Measurements from ENCODE around the gene GORASP1. TPM values are rescaled to one million over a fixed set of nuclear protein-coding genes. Genes with fewer than 3 reads are reported as not detected.

GORASP1 gene
- polyA plus RNA-seq, 1 donor from 2014 or later = 55.6 TPM

GRCh38 chr3:39136533-39137434 lies 29.4 kb upstream of the GORASP1 start:
- H4K20me1 ChIP-seq (ENCODE audit: insufficient read depth) = no peaks in the 10 kb centered on the region
- no peaks in the 10 kb centered on the region for H3K27me3 ChIP-seq (ENCODE audit: insufficient read depth, low read depth, low read length)
- no peak overlapping the region for H3K9ac ChIP-seq (ENCODE audit: low read length)
- H3K27ac ChIP-seq (ENCODE audit: low read length) = no peak overlapping the region
- no peak for TF ChIP-seq SMC3 (conservative IDR thresholded peaks at IDR 0.05; ENCODE audit: poor library complexity)
- TF ChIP-seq TAF1 (IDR thresholded peaks at IDR 0.05; ENCODE audit: low read depth) = no peak
- no peak for TF ChIP-seq POLR2AphosphoS5 (IDR thresholded peaks at IDR 0.05)
- TF ChIP-seq EP300 (conservative IDR thresholded peaks at IDR 0.05; ENCODE audit: poor library complexity, severe bottlenecking) = no peak
- TF ChIP-seq, protein P1, sequence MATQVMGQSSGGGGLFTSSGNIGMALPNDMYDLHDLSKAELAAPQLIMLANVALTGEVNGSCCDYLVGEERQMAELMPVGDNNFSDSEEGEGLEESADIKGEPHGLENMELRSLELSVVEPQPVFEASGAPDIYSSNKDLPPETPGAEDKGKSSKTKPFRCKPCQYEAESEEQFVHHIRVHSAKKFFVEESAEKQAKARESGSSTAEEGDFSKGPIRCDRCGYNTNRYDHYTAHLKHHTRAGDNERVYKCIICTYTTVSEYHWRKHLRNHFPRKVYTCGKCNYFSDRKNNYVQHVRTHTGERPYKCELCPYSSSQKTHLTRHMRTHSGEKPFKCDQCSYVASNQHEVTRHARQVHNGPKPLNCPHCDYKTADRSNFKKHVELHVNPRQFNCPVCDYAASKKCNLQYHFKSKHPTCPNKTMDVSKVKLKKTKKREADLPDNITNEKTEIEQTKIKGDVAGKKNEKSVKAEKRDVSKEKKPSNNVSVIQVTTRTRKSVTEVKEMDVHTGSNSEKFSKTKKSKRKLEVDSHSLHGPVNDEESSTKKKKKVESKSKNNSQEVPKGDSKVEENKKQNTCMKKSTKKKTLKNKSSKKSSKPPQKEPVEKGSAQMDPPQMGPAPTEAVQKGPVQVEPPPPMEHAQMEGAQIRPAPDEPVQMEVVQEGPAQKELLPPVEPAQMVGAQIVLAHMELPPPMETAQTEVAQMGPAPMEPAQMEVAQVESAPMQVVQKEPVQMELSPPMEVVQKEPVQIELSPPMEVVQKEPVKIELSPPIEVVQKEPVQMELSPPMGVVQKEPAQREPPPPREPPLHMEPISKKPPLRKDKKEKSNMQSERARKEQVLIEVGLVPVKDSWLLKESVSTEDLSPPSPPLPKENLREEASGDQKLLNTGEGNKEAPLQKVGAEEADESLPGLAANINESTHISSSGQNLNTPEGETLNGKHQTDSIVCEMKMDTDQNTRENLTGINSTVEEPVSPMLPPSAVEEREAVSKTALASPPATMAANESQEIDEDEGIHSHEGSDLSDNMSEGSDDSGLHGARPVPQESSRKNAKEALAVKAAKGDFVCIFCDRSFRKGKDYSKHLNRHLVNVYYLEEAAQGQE (IDR thresholded peaks at IDR 0.05; ENCODE audit: borderline replicate concordance) = no peak
- no peak for TF ChIP-seq EZH2 (IDR thresholded peaks at IDR 0.05; ENCODE audit: borderline replicate concordance, insufficient read depth, low read length, poor library complexity, severe bottlenecking)
- no peak for TF ChIP-seq MXI1 (conservative IDR thresholded peaks at IDR 0.05; ENCODE audit: poor library complexity, severe bottlenecking)
- TF ChIP-seq CTCF (IDR thresholded peaks at IDR 0.05; ENCODE audit: poor library complexity, severe bottlenecking) = no peak
- no peak for TF ChIP-seq RAD21 (conservative IDR thresholded peaks at IDR 0.05)
- no peaks in the 10 kb centered on the region for H3K79me2 ChIP-seq (replicated peaks; ENCODE audit: insufficient read depth, low read length)
- H3K4me3 ChIP-seq (ENCODE audit: low read length) = no peak overlapping the region
- no peak overlapping the region for H2AFZ ChIP-seq (ENCODE audit: low read depth, low read length)
- H3K4me2 ChIP-seq (ENCODE audit: low read length) = no peak overlapping the region
- no peaks in the 10 kb centered on the region for H3F3A ChIP-seq (ENCODE audit: insufficient read depth, low read length, poor library complexity, severe bottlenecking)
- no peaks in the 10 kb centered on the region for H3K9me2 ChIP-seq (ENCODE audit: insufficient read depth, low read length)
- no peaks in the 10 kb centered on the region for H3K9me3 ChIP-seq (ENCODE audit: low read length)
- peaks cover 7% of the 10 kb centered on the region for H3K36me3 ChIP-seq (ENCODE audit: insufficient read depth, low read length)

- Histone ChIP-seq H3K27me3 (ENCODE audit: insufficient read depth, low read depth, low read length) (no peaks in the 10 kb centered on the region), H3K4me2 (ENCODE audit: low read length) (no peak overlapping the region), H3K9ac (ENCODE audit: low read length) (no peak overlapping the region), H3K27ac (ENCODE audit: low read length) (no peak overlapping the region), H3K79me2 (replicated peaks; ENCODE audit: insufficient read depth, low read length) (no peaks in the 10 kb centered on the region), H3K9me2 (ENCODE audit: insufficient read depth, low read length) (no peaks in the 10 kb centered on the region), H3K36me3 (ENCODE audit: insufficient read depth, low read length) (peaks cover 7% of the 10 kb centered on the region), H3K4me3 (ENCODE audit: low read length) (no peak overlapping the region), H3F3A (ENCODE audit: insufficient read depth, low read length, poor library complexity, severe bottlenecking) (no peaks in the 10 kb centered on the region), H3K9me3 (ENCODE audit: low read length) (no peaks in the 10 kb centered on the region), H4K20me1 (ENCODE audit: insufficient read depth) (no peaks in the 10 kb centered on the region), H2AFZ (ENCODE audit: low read depth, low read length) (no peak overlapping the region)
- TF ChIP-seq SMC3 (conservative IDR thresholded peaks at IDR 0.05; ENCODE audit: poor library complexity) = no peak
- no peak for TF ChIP-seq RAD21 (conservative IDR thresholded peaks at IDR 0.05)
- no peak for TF ChIP-seq CTCF (IDR thresholded peaks at IDR 0.05; ENCODE audit: poor library complexity, severe bottlenecking)
- no peak for TF ChIP-seq EZH2 (IDR thresholded peaks at IDR 0.05; ENCODE audit: borderline replicate concordance, insufficient read depth, low read length, poor library complexity, severe bottlenecking)
- TF ChIP-seq, protein P1 (IDR thresholded peaks at IDR 0.05; ENCODE audit: borderline replicate concordance) = no peak
- no peak for TF ChIP-seq TAF1 (IDR thresholded peaks at IDR 0.05; ENCODE audit: low read depth)
- no peak for TF ChIP-seq MXI1 (conservative IDR thresholded peaks at IDR 0.05; ENCODE audit: poor library complexity, severe bottlenecking)
- no peak for TF ChIP-seq EP300 (conservative IDR thresholded peaks at IDR 0.05; ENCODE audit: poor library complexity, severe bottlenecking)
- no peak for TF ChIP-seq POLR2AphosphoS5 (IDR thresholded peaks at IDR 0.05)
Observed at GRCh38 chr3:39135170-39135805, 27.9 kb upstream of the GORASP1 start.
